Measurements from ENCODE around the gene FRS3.

DNA sequence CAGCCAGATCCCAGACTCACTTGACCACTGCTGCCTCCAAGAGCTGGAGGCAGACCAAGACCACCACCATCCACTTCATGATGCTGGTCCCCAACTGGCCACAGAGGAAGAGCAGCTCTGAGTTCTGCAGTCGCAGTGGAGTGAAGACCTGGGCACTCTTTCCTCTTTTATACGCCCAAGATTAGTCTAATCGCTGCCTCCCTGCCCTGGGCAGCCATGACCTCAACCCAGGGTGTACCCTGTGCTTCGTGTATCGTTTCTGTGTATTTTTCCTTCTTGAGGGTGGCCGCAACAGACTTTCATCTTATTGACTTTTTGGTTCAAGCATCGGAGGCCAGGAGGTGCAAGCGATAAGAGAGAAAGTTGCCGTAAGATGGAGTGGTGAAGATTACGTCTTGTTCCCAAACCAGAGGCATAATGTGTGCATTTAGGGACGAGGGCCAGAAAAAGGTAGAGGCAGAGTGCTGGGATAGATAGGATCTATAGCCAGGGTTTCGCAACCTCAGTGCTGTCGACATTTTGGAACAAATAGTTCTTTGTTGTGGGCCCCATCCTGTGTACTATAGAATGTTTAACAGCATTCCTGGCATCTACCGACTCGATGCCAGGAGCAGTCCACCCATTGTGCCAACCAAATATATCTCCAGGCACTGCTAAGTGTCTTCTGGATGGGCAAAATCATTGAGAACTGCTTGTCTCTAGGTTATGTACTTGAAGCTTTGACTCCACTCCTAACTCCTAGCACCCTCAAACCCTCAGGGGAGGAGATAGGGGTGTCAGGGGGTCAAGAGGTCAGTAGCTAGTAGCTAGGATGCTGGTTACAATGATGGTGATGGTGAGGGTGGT lies 32.2 kb downstream of the FRS3 start, which contains the start of gene PGC:
- TF ChIP-seq, protein P1, sequence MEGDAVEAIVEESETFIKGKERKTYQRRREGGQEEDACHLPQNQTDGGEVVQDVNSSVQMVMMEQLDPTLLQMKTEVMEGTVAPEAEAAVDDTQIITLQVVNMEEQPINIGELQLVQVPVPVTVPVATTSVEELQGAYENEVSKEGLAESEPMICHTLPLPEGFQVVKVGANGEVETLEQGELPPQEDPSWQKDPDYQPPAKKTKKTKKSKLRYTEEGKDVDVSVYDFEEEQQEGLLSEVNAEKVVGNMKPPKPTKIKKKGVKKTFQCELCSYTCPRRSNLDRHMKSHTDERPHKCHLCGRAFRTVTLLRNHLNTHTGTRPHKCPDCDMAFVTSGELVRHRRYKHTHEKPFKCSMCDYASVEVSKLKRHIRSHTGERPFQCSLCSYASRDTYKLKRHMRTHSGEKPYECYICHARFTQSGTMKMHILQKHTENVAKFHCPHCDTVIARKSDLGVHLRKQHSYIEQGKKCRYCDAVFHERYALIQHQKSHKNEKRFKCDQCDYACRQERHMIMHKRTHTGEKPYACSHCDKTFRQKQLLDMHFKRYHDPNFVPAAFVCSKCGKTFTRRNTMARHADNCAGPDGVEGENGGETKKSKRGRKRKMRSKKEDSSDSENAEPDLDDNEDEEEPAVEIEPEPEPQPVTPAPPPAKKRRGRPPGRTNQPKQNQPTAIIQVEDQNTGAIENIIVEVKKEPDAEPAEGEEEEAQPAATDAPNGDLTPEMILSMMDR (IDR thresholded peaks at IDR 0.05; ENCODE audit: poor library complexity) = no peak
- no peak for TF ChIP-seq EZH2 (IDR thresholded peaks at IDR 0.05; ENCODE audit: borderline replicate concordance)
- TF ChIP-seq EZH2phosphoT487 (IDR thresholded peaks at IDR 0.05; ENCODE audit: low read depth, severe bottlenecking, unreplicated experiment) = no peak

All from hepatocyte (in vitro differentiated cells).